ENCODE measurements around the gene JPT2.
A peak's percentile ranks its signal among the peaks of the same experiment; 100 is the strongest.

Gene JPT2

GRCh38 chr16:1678500-1679098 lies 520 bp downstream of the JPT2 start:
- DNase-seq (ENCODE audit: low read depth): peak; percentile 64
- Histone ChIP-seq H3K27me3 (replicated peaks; ENCODE audit: control insufficient read depth, insufficient read depth, low read length) (no peaks in the 10 kb centered on the region), H3K9ac (ENCODE audit: low read length) (peak overlapping the region; percentile 78), H3K36me3 (ENCODE audit: control insufficient read depth, insufficient read depth, low read length, severe bottlenecking) (peaks cover 28% of the 10 kb centered on the region), H3K4me1 (ENCODE audit: control insufficient read depth, insufficient read depth, low read length) (peaks cover 6% of the 10 kb centered on the region), H3K4me3 (ENCODE audit: low read length) (peak overlapping the region; percentile 79), H3K9me3 (ENCODE audit: control insufficient read depth, low read length) (no peaks in the 10 kb centered on the region)

- H3K4me3 ChIP-seq (ENCODE audit: low read length): no peak overlapping the region
- DNase-seq (ENCODE audit: low read depth): no peak
Observed at GRCh38 chr16:1680361-1680760, 2.3 kb downstream of the JPT2 start.

GRCh38 chr16:1681032-1681431 lies 3.0 kb downstream of the JPT2 start:
- no peak overlapping the region for H3K4me3 ChIP-seq (ENCODE audit: low read length)
- no peaks in the 10 kb centered on the region for H3K9me3 ChIP-seq (ENCODE audit: control insufficient read depth, low read length)
- H3K27me3 ChIP-seq (replicated peaks; ENCODE audit: control insufficient read depth, insufficient read depth, low read length): no peaks in the 10 kb centered on the region
- no peak overlapping the region for H3K9ac ChIP-seq (ENCODE audit: low read length)
- DNase-seq (ENCODE audit: low read depth): no peak
- H3K4me1 ChIP-seq (ENCODE audit: control insufficient read depth, insufficient read depth, low read length): peaks cover 6% of the 10 kb centered on the region
- H3K36me3 ChIP-seq (ENCODE audit: control insufficient read depth, insufficient read depth, low read length, severe bottlenecking): peaks cover 16% of the 10 kb centered on the region

More at GRCh38 chr16:1680361-1680760, 2.3 kb downstream of the JPT2 start:
- H3K36me3 ChIP-seq (ENCODE audit: control insufficient read depth, insufficient read depth, low read length, severe bottlenecking): peaks cover 17% of the 10 kb centered on the region
- H3K9me3 ChIP-seq (ENCODE audit: control insufficient read depth, low read length): no peaks in the 10 kb centered on the region
- H3K4me1 ChIP-seq (ENCODE audit: control insufficient read depth, insufficient read depth, low read length): peaks cover 6% of the 10 kb centered on the region
- H3K27me3 ChIP-seq (replicated peaks; ENCODE audit: control insufficient read depth, insufficient read depth, low read length): no peaks in the 10 kb centered on the region
- no peak overlapping the region for H3K9ac ChIP-seq (ENCODE audit: low read length)

GRCh38 chr16:1687427-1688316 lies 9.6 kb downstream of the JPT2 start:
- no peak overlapping the region for H3K4me3 ChIP-seq (ENCODE audit: low read length)
- H3K27me3 ChIP-seq (replicated peaks; ENCODE audit: control insufficient read depth, insufficient read depth, low read length): no peaks in the 10 kb centered on the region
- no peak overlapping the region for H3K9ac ChIP-seq (ENCODE audit: low read length)
- DNase-seq (ENCODE audit: low read depth): no peak
- peaks cover 40% of the 10 kb centered on the region for H3K36me3 ChIP-seq (ENCODE audit: control insufficient read depth, insufficient read depth, low read length, severe bottlenecking)
- peaks cover 13% of the 10 kb centered on the region for H3K4me1 ChIP-seq (ENCODE audit: control insufficient read depth, insufficient read depth, low read length)
- no peaks in the 10 kb centered on the region for H3K9me3 ChIP-seq (ENCODE audit: control insufficient read depth, low read length)

DNA sequence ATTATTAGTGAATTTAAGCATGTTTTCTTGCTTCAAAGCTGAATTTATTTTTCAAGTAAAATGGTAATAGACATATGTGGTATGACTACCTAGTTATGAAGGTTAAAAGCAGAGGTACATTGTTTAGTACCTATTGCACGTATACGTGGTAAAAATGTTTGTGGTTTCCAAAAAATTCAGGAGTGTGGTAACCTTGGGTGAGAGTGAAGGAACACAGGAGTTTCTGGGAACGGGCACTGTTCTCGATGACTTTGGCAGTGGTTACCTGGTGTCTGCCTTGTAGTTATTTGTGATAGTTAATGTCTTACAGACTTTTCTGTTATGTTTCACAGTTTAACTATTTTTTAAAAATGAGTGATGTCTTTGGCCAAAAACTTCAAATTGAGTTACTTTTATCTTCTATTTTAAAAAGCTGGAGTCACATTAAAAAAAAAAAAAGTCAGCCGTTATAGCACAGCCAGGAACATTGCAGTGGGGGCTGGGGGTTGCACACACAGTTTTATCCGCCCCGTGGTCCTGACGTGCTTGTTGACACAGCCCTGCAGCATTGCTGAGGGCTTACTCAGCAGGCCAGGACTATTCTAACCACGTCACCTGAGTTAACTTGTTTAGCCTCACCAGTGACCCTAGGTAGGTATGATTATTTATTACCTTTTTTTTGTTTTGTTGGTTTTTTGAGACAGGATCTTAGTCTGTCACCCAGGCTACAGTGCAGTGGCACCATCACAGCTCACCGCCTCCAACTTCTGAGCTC lies 10.9 kb downstream of the JPT2 start:
- no peak for DNase-seq (ENCODE audit: low read depth)
- Histone ChIP-seq H3K9me3 (ENCODE audit: control insufficient read depth, low read length) (no peaks in the 10 kb centered on the region), H3K4me3 (ENCODE audit: low read length) (no peak overlapping the region), H3K27me3 (replicated peaks; ENCODE audit: control insufficient read depth, insufficient read depth, low read length) (no peaks in the 10 kb centered on the region), H3K4me1 (ENCODE audit: control insufficient read depth, insufficient read depth, low read length) (peaks cover 13% of the 10 kb centered on the region), H3K36me3 (ENCODE audit: control insufficient read depth, insufficient read depth, low read length, severe bottlenecking) (peaks cover 45% of the 10 kb centered on the region), H3K9ac (ENCODE audit: low read length) (no peak overlapping the region)

DNA sequence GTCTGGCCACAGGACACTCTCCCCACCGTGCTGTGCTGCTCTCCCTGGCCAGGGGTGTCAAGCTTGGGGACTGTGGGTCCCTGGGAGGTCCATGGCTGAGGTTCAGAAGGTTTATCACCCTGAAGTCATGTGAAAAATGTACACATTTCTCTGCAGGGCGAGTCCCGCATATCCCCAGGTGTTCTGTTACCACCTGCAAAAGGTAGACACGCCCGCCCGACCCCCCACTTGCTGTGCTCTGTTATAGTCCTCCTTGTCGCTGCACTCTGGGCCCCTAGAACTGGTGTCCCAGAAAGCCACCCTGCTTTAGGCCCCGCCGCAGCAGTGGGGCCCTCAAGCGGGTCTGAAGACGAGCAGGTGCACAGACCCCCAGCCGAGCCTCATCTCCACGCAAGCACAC lies 11.8 kb downstream of the JPT2 start:
- no peak for DNase-seq (ENCODE audit: low read depth)
- H3K4me3 ChIP-seq (ENCODE audit: low read length): no peak overlapping the region
- H3K27me3 ChIP-seq (replicated peaks; ENCODE audit: control insufficient read depth, insufficient read depth, low read length): no peaks in the 10 kb centered on the region
- peaks cover 52% of the 10 kb centered on the region for H3K36me3 ChIP-seq (ENCODE audit: control insufficient read depth, insufficient read depth, low read length, severe bottlenecking)
- H3K4me1 ChIP-seq (ENCODE audit: control insufficient read depth, insufficient read depth, low read length): peaks cover 13% of the 10 kb centered on the region
- H3K9ac ChIP-seq (ENCODE audit: low read length): no peak overlapping the region
- H3K9me3 ChIP-seq (ENCODE audit: control insufficient read depth, low read length): no peaks in the 10 kb centered on the region

DNA sequence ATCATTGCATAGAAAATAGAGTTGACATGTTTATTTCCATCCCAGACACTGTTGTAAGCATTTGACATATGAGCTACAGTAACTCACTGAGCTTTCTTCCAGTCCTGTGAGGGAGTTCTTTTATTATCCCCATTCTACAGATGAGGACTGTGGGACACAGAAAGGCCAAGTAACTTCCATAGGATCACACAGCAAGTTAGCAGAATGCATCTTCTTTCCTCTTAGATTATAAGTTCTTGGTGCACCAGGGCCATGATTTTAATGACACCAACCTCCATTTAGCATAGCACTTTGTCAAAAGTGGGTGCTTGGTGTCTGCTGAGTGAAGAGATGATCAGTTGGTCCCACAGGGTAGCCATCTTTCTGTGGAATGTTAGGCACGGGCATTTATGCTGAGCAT lies 12.7 kb downstream of the JPT2 start:
- Histone ChIP-seq H3K4me3 (ENCODE audit: low read length) (no peak overlapping the region), H3K4me1 (ENCODE audit: control insufficient read depth, insufficient read depth, low read length) (peaks cover 13% of the 10 kb centered on the region), H3K9me3 (ENCODE audit: control insufficient read depth, low read length) (no peaks in the 10 kb centered on the region), H3K27me3 (replicated peaks; ENCODE audit: control insufficient read depth, insufficient read depth, low read length) (no peaks in the 10 kb centered on the region), H3K9ac (ENCODE audit: low read length) (no peak overlapping the region), H3K36me3 (ENCODE audit: control insufficient read depth, insufficient read depth, low read length, severe bottlenecking) (peaks cover 48% of the 10 kb centered on the region)
- no peak for DNase-seq (ENCODE audit: low read depth)

GRCh38 chr16:1691276-1691675 lies 13.2 kb downstream of the JPT2 start:
- Histone ChIP-seq H3K27me3 (replicated peaks; ENCODE audit: control insufficient read depth, insufficient read depth, low read length) (no peaks in the 10 kb centered on the region), H3K9ac (ENCODE audit: low read length) (no peak overlapping the region), H3K9me3 (ENCODE audit: control insufficient read depth, low read length) (no peaks in the 10 kb centered on the region), H3K4me1 (ENCODE audit: control insufficient read depth, insufficient read depth, low read length) (peaks cover 13% of the 10 kb centered on the region), H3K36me3 (ENCODE audit: control insufficient read depth, insufficient read depth, low read length, severe bottlenecking) (peaks cover 47% of the 10 kb centered on the region), H3K4me3 (ENCODE audit: low read length) (no peak overlapping the region)
- DNase-seq (ENCODE audit: low read depth): peak; percentile 39

- H3K27me3 ChIP-seq (replicated peaks; ENCODE audit: control insufficient read depth, insufficient read depth, low read length): no peaks in the 10 kb centered on the region
- H3K4me1 ChIP-seq (ENCODE audit: control insufficient read depth, insufficient read depth, low read length): peaks cover 13% of the 10 kb centered on the region
- peaks cover 43% of the 10 kb centered on the region for H3K36me3 ChIP-seq (ENCODE audit: control insufficient read depth, insufficient read depth, low read length, severe bottlenecking)
- H3K9me3 ChIP-seq (ENCODE audit: control insufficient read depth, low read length): no peaks in the 10 kb centered on the region
- peak; percentile 36 for DNase-seq (ENCODE audit: low read depth)
- H3K4me3 ChIP-seq (ENCODE audit: low read length): no peak overlapping the region
- H3K9ac ChIP-seq (ENCODE audit: low read length): no peak overlapping the region
Observed at GRCh38 chr16:1691956-1692355, 13.9 kb downstream of the JPT2 start.

DNA sequence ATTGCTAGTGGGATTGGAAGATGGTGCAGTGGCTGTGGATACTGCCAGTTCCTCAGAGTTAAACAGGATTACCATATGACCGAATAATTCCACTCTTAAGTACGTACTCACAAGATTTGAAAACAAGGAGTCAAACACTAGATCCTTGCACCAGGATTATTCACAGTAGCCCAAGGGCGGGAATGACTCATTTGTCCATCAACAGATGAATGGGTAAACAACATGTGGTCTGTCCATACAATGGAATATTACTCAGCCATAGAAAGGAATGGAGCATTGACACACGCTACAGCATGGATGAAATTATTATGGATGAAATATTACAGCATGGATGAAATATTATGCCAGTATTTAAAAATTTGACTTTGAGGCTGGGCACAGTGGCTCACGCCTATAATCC lies 18.8 kb downstream of the JPT2 start:
- no peak for DNase-seq (ENCODE audit: low read depth)
- Histone ChIP-seq H3K27me3 (replicated peaks; ENCODE audit: control insufficient read depth, insufficient read depth, low read length) (no peaks in the 10 kb centered on the region), H3K36me3 (ENCODE audit: control insufficient read depth, insufficient read depth, low read length, severe bottlenecking) (peaks cover 46% of the 10 kb centered on the region), H3K9ac (ENCODE audit: low read length) (no peak overlapping the region), H3K9me3 (ENCODE audit: control insufficient read depth, low read length) (no peaks in the 10 kb centered on the region), H3K4me1 (ENCODE audit: control insufficient read depth, insufficient read depth, low read length) (peaks cover 18% of the 10 kb centered on the region), H3K4me3 (ENCODE audit: low read length) (no peak overlapping the region)

- H3K27me3 ChIP-seq (replicated peaks; ENCODE audit: control insufficient read depth, insufficient read depth, low read length): no peaks in the 10 kb centered on the region
- H3K4me1 ChIP-seq (ENCODE audit: control insufficient read depth, insufficient read depth, low read length): peaks cover 13% of the 10 kb centered on the region
- no peak overlapping the region for H3K9ac ChIP-seq (ENCODE audit: low read length)
- no peaks in the 10 kb centered on the region for H3K9me3 ChIP-seq (ENCODE audit: control insufficient read depth, low read length)
- peaks cover 37% of the 10 kb centered on the region for H3K36me3 ChIP-seq (ENCODE audit: control insufficient read depth, insufficient read depth, low read length, severe bottlenecking)
- no peak for DNase-seq (ENCODE audit: low read depth)
- no peak overlapping the region for H3K4me3 ChIP-seq (ENCODE audit: low read length)
Observed at GRCh38 chr16:1698680-1699079, 20.6 kb downstream of the JPT2 start.
